ENCODE results near the gene TLE5.

TLE5 gene

GRCh38 chr19:3024870-3025548 lies 37.3 kb downstream of the TLE5 start:
- H3K27me3 ChIP-seq: peaks cover 82% of the 10 kb centered on the region
- TF ChIP-seq, protein P1, sequence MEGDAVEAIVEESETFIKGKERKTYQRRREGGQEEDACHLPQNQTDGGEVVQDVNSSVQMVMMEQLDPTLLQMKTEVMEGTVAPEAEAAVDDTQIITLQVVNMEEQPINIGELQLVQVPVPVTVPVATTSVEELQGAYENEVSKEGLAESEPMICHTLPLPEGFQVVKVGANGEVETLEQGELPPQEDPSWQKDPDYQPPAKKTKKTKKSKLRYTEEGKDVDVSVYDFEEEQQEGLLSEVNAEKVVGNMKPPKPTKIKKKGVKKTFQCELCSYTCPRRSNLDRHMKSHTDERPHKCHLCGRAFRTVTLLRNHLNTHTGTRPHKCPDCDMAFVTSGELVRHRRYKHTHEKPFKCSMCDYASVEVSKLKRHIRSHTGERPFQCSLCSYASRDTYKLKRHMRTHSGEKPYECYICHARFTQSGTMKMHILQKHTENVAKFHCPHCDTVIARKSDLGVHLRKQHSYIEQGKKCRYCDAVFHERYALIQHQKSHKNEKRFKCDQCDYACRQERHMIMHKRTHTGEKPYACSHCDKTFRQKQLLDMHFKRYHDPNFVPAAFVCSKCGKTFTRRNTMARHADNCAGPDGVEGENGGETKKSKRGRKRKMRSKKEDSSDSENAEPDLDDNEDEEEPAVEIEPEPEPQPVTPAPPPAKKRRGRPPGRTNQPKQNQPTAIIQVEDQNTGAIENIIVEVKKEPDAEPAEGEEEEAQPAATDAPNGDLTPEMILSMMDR (IDR thresholded peaks at IDR 0.05): no peak

GRCh38 chr19:3024509-3024869 lies 37.8 kb downstream of the TLE5 start:
- H3K27ac ChIP-seq: no peak overlapping the region

More at GRCh38 chr19:3024870-3025548, 37.3 kb downstream of the TLE5 start:
- Histone ChIP-seq H3K36me3 (no peaks in the 10 kb centered on the region), H3K9me3 (no peaks in the 10 kb centered on the region), H3K4me3 (ENCODE audit: low read depth in 1 of 2, low read length in 1 of 2) (no peak overlapping the region), H3K4me1 (ENCODE audit: control insufficient read depth in 1 of 2, insufficient read depth in 1 of 2, low read depth in 1 of 2, low read length in 1 of 2) (peaks cover 0 to 4% of the 10 kb centered on the region in 2 experiments), H3K27ac (no peak overlapping the region)

DNA sequence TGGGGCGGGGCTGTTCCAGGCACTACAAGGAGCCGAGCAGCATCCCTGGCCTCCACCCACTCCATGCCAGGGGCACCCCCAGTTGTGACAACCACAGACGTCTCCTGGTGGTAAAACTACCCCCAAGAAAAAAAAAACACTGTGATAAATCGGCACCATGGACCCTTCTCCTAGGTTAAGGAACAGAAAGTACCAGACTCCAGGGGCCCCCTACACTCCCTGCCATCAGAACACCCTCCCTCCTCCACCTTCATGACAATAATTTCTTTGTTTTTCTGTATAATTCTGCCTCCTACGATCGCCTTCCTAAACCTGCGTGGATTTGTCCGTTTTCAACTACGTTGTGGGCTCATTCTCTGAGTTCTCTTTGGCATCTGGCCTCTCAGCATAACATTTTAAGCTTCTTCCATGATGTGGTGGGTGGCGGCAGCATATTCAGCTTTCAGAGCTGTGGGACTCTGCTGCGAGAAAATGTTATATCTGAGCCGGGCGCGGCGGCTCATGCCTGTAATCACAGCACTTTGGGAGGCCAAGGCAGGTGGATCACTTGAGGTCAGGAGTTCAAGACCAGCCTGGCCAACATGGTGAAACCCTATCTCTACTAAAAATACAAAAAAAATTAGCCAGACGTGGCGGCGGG lies 41.9 kb downstream of the TLE5 start:
- Histone ChIP-seq H3K9me3 (no peaks in the 10 kb centered on the region), H3K27me3 (peaks cover 39% of the 10 kb centered on the region), H3K36me3 (no peaks in the 10 kb centered on the region), H3K4me1 (ENCODE audit: control insufficient read depth in 1 of 2, insufficient read depth in 1 of 2, low read depth in 1 of 2, low read length in 1 of 2) (no peaks in the 10 kb centered on the region), H3K4me3 (ENCODE audit: low read depth in 1 of 2, low read length in 1 of 2) (no peak overlapping the region), H3K27ac (no peak overlapping the region)
- TF ChIP-seq, protein P1 (IDR thresholded peaks at IDR 0.05): no peak

More at GRCh38 chr19:3024509-3024869, 37.8 kb downstream of the TLE5 start:
- Histone ChIP-seq H3K4me1 (ENCODE audit: control insufficient read depth in 1 of 2, insufficient read depth in 1 of 2, low read depth in 1 of 2, low read length in 1 of 2) (peaks cover 0 to 4% of the 10 kb centered on the region in 2 experiments), H3K4me3 (ENCODE audit: low read depth in 1 of 2, low read length in 1 of 2) (no peak overlapping the region), H3K27me3 (peaks cover 77% of the 10 kb centered on the region), H3K36me3 (no peaks in the 10 kb centered on the region), H3K9me3 (no peaks in the 10 kb centered on the region)
- TF ChIP-seq, protein P1 (IDR thresholded peaks at IDR 0.05): no peak

GRCh38 chr19:3019211-3019854 lies 43.0 kb downstream of the TLE5 start:
- H3K36me3 ChIP-seq: no peaks in the 10 kb centered on the region
- peaks cover 28% of the 10 kb centered on the region for H3K27me3 ChIP-seq
- no peaks in the 10 kb centered on the region for H3K9me3 ChIP-seq
- no peak overlapping the region for H3K27ac ChIP-seq
- TF ChIP-seq, protein P1 (IDR thresholded peaks at IDR 0.05): no peak
- H3K4me1 ChIP-seq (ENCODE audit: control insufficient read depth in 1 of 2, insufficient read depth in 1 of 2, low read depth in 1 of 2, low read length in 1 of 2): no peaks in the 10 kb centered on the region
- H3K4me3 ChIP-seq (ENCODE audit: low read depth in 1 of 2, low read length in 1 of 2): no peak overlapping the region

DNA sequence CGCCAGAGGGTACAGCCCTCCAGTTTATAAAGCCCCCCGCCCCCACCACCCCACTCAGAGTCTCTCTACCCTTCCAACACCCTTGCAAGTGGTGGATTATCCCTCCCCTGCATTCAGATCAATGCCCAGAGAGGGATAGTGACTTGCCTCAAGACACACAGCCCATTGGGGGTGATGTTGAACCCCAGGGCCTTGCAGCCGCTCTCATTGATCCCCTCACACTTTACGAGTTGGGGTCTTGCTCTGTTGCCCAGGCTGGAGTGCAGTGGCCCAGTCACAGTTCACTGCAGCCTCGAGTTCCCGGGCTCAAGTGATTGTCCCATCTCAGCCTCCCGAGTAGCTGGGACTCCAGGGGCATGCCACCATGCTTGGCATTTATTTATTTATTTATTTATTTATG lies 44.4 kb downstream of the TLE5 start:
- TF ChIP-seq, protein P1 (IDR thresholded peaks at IDR 0.05): no peak
- H3K36me3 ChIP-seq: no peaks in the 10 kb centered on the region

More for the DNA sequence above, 44.4 kb downstream of the TLE5 start:
- Histone ChIP-seq H3K4me1 (ENCODE audit: control insufficient read depth in 1 of 2, insufficient read depth in 1 of 2, low read depth in 1 of 2, low read length in 1 of 2) (no peaks in the 10 kb centered on the region), H3K27me3 (peaks cover 13% of the 10 kb centered on the region), H3K27ac (no peak overlapping the region), H3K9me3 (no peaks in the 10 kb centered on the region), H3K4me3 (ENCODE audit: low read depth in 1 of 2, low read length in 1 of 2) (no peak overlapping the region)
